Smooth muscle cell (in vitro differentiated cells): ENCODE results near the gene TAGAP. TPM values are rescaled to one million over a fixed set of nuclear protein-coding genes. Genes with fewer than 3 reads are reported as not detected.
A peak's percentile ranks its signal among the peaks of the same experiment; 100 is the strongest.

ENCODE experiments used
- DNase-seq: peaks from one replicate; lab custom pipeline; 2025; ENCODE audit not compliant: unreplicated experiment; lab: John Stamatoyannopoulos, UW
- H2AFZ ChIP-seq: fragments of 200-600 bp; sonication (generic); 2 replicates; pipeline ENCODE4 v1.6.0; 2016; ENCODE audit warnings: antibody characterized with exemption, low read depth, mild to moderate bottlenecking
- H3F3A ChIP-seq: fragments of 200-600 bp; sonication (generic); 2 replicates; pipeline ENCODE4 v1.6.0; 2017; ENCODE audit warnings: antibody characterized with exemption, low read depth
- H3K27ac ChIP-seq: fragments of 200-600 bp; sonication (generic); 2 replicates; pipeline ENCODE4 v1.5.1; 2016; ENCODE audit warnings: low read depth, mild to moderate bottlenecking
- H3K27me3 ChIP-seq: fragments of 200-600 bp; sonication (generic); 2 replicates; pipeline ENCODE4 v1.6.1; 2016; ENCODE audit warnings: low read depth, mild to moderate bottlenecking
- H3K36me3 ChIP-seq: fragments of 200-600 bp; sonication (generic); 2 replicates; pipeline ENCODE4 v1.5.1; 2016; ENCODE audit warnings: low read depth
- H3K4me1 ChIP-seq: fragments of 200-600 bp; sonication (generic); 2 replicates; pipeline ENCODE4 v1.5.1; 2016; ENCODE audit warnings: low read depth
- H3K4me2 ChIP-seq: fragments of 200-600 bp; sonication (generic); 2 replicates; pipeline ENCODE4 v1.6.0; 2016; ENCODE audit warnings: mild to moderate bottlenecking
- H3K4me3 ChIP-seq: fragments of 200-600 bp; sonication (generic); 2 replicates; pipeline ENCODE4 v1.5.1; 2016; ENCODE audit warnings: mild to moderate bottlenecking
- H3K79me2 ChIP-seq: fragments of 200-600 bp; sonication (generic); 2 replicates; pipeline ENCODE4 v1.6.0; 2016; ENCODE audit warnings: low read depth, mild to moderate bottlenecking
- H3K9ac ChIP-seq: fragments of 200-600 bp; sonication (generic); 2 replicates; pipeline ENCODE4 v1.6.0; 2016; ENCODE audit warnings: low read depth
- H3K9me3 ChIP-seq: fragments of 200-600 bp; sonication (generic); replicated peaks from 2 replicates; pipeline ENCODE4 v1.5.1; 2016; ENCODE audit warnings: low read depth
- H4K20me1 ChIP-seq: fragments of 200-600 bp; sonication (generic); 2 replicates; pipeline ENCODE4 v1.6.0; 2016; ENCODE audit warnings: low read depth
- CTCF ChIP-seq: fragments of 200-600 bp; sonication (generic); IDR thresholded peaks from 2 replicates; pipeline ENCODE4 v1.5.1; 2017; ENCODE audit warnings: borderline replicate concordance, mild to moderate bottlenecking, antibody characterized with exemption; ENCODE audit not compliant: insufficient read depth, poor library complexity, severe bottlenecking
- WGBS: methylation state at CpG from one replicate; pipeline ENCODE4 v1.1.7; 2016; ENCODE audit warnings: low lambda C conversion rate; 5-methylcytosine and 5-hydroxymethylcytosine counted together
- polyA plus RNA-seq: library from polyadenylated mRNA; unstranded; fragments of >200 nt; fragmentation: Nextera tagmentation; extraction: Ambion mirVana; gene quantifications from 2 replicates; pipeline ENCODE4 v1.2.1, GENCODE V29; 2016
- total RNA-seq: library from RNA; depleted of rRNA; stranded (reverse); fragments of >200 nt; gene quantifications from 2 replicates; pipeline ENCODE4 v1.2.3, GENCODE V29; 2014

Gene TAGAP
- total and polyA plus RNA-seq, 2 experiments from 2014 or later, result not detected

GRCh38 chr6:159005436-159005835 lies 39.4 kb downstream of the TAGAP start:
- TF ChIP-seq CTCF, result no peak
- no peak for DNase-seq
- no peaks in the 10 kb centered on the region for H3K9me3 ChIP-seq
- no peaks in the 10 kb centered on the region for H4K20me1 ChIP-seq
- no peaks in the 10 kb centered on the region for H3K36me3 ChIP-seq
- H3K79me2 ChIP-seq, result no peaks in the 10 kb centered on the region
- H3K4me2 ChIP-seq, result no peak overlapping the region
- H3F3A ChIP-seq, result peaks cover 3% of the 10 kb centered on the region
- 96% methylated on average over 5 of the region's 5 CpGs for WGBS
- H3K27me3 ChIP-seq, result no peaks in the 10 kb centered on the region
- H3K9ac ChIP-seq, result no peak overlapping the region
- no peak overlapping the region for H2AFZ ChIP-seq
- no peak overlapping the region for H3K4me3 ChIP-seq
- no peak overlapping the region for H3K27ac ChIP-seq
- peaks cover 6% of the 10 kb centered on the region for H3K4me1 ChIP-seq

- TF ChIP-seq CTCF, result no peak
- no peak overlapping the region for H3K9ac ChIP-seq
- no peak overlapping the region for H3K27ac ChIP-seq
- 63% methylated on average over 3 of the region's 3 CpGs for WGBS
- peaks cover 4% of the 10 kb centered on the region for H3F3A ChIP-seq
- no peak for DNase-seq
- peaks cover 7% of the 10 kb centered on the region for H3K4me1 ChIP-seq
- no peaks in the 10 kb centered on the region for H3K27me3 ChIP-seq
- H3K9me3 ChIP-seq, result no peaks in the 10 kb centered on the region
- H3K4me3 ChIP-seq, result no peak overlapping the region
- H4K20me1 ChIP-seq, result no peaks in the 10 kb centered on the region
- no peak overlapping the region for H2AFZ ChIP-seq
- no peaks in the 10 kb centered on the region for H3K36me3 ChIP-seq
- H3K4me2 ChIP-seq, result no peak overlapping the region
- no peaks in the 10 kb centered on the region for H3K79me2 ChIP-seq
These were observed 40.2 kb downstream of the TAGAP start for GRCh38 chr6:159004592-159004991.

- Histone ChIP-seq H3K79me2 (peaks cover 4% of the 10 kb centered on the region), H3K27me3 (no peaks in the 10 kb centered on the region), H3K4me3 (no peak overlapping the region), H3F3A (peaks cover 4% of the 10 kb centered on the region), H3K4me1 (peaks cover 7% of the 10 kb centered on the region), H3K4me2 (no peak overlapping the region), H2AFZ (no peak overlapping the region), H3K9ac (no peak overlapping the region), H3K36me3 (no peaks in the 10 kb centered on the region), H3K27ac (peak overlapping the region; percentile 6), H3K9me3 (no peaks in the 10 kb centered on the region), H4K20me1 (no peaks in the 10 kb centered on the region)
- DNase-seq, result no peak
- TF ChIP-seq CTCF, result no peak
- whole genome bisulfite sequencing, result 75% methylated on average over 12 of the region's 12 CpGs
These were observed 42.2 kb downstream of the TAGAP start for GRCh38 chr6:159002432-159003155.
